NCI-H2029 (cell line): ENCODE results near the gene LRP1.

Source experiments
- DNase-seq: peaks from one replicate; lab custom pipeline; 2025; lab: John Stamatoyannopoulos, UW

LRP1 gene

DNA sequence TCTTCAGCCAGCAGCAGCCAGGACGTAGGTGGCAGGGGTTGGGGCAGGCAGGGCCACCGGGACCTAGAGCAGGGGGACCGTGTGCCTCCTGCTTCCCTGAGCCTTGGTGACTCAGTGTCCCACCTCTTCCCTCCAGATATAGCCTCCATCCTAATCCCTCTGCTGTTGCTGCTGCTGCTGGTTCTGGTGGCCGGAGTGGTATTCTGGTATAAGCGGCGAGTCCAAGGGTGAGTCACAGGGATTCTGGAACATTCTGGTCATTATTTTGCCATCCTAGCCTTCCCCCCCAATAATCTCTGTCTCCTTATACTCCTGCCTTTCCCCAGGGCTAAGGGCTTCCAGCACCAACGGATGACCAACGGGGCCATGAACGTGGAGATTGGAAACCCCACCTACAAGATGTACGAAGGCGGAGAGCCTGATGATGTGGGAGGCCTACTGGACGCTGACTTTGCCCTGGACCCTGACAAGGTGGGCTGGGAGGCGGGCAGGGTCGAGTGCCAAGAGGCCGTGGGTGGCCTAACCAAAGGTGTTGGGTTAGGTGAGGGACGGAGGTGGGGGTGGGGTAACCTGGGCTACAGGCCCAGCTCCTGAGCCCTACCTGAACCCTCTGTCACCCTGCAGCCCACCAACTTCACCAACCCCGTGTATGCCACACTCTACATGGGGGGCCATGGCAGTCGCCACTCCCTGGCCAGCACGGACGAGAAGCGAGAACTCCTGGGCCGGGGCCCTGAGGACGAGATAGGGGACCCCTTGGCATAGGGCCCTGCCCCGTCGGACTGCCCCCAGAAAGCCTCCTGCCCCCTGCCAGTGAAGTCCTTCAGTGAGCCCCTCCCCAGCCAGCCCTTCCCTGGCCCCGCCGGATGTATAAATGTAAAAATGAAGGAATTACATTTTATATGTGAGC, 83.8 kb downstream of the LRP1 start:
- DNase-seq: no peak

DNA sequence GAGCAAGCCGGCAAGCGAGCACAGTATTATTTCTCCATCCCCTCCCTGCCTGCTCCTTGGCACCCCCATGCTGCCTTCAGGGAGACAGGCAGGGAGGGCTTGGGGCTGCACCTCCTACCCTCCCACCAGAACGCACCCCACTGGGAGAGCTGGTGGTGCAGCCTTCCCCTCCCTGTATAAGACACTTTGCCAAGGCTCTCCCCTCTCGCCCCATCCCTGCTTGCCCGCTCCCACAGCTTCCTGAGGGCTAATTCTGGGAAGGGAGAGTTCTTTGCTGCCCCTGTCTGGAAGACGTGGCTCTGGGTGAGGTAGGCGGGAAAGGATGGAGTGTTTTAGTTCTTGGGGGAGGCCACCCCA, 84.4 kb downstream of the LRP1 start:
- DNase-seq: no peak

DNA sequence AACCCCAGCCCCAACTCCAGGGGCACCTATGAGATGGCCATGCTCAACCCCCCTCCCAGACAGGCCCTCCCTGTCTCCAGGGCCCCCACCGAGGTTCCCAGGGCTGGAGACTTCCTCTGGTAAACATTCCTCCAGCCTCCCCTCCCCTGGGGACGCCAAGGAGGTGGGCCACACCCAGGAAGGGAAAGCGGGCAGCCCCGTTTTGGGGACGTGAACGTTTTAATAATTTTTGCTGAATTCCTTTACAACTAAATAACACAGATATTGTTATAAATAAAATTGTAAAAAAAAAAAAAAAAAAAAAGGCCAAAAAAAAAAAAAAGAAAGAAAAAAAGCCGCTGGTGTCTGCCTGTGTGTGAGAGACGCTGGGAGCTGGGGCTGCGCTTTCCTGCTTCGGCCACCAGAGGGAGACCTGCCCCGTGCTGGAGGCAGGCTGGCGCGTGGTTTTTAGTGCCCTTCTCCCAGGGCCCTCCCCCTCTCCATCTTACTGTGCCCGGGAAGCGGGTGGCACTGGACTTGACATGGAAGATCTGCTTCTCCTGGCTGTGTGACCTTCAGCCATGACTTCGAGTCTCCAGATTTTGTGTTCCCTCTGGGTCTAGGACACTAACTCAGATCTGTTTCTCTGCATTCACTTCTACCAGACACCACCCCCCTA, 84.9 kb downstream of the LRP1 start:
- DNase-seq: peak; percentile 81

DNA sequence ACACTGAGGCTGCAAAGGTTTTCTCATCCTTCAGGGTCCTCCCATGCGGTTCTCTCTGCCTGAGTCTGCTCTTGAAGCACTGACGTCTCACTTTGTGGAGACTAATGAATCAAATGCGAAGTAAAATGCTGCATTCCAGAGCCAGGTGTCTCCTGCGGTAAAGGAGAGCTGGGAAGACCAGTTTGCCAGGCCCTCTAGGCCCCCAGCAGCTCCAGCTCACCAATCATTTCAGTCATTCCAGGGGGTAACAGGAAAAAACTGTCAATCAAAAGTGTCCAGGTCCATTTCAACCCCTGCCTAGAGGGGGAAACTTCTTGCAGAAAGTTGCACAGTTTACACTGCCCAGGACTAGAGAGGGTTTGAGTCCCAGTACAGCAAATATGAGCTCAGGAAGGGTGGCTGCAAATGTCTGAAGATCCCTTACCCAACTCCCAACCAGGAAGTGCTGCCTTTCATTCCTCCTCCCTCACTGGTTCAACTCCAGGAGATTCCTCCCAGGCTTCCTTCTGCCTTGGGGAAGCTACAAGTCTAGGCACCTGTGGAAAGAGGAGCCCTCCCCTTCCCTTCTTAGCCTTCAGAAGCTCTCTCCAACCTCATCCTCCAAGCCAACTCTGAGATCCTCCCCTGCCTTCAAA, 85.6 kb downstream of the LRP1 start:
- DNase-seq: no peak

DNA sequence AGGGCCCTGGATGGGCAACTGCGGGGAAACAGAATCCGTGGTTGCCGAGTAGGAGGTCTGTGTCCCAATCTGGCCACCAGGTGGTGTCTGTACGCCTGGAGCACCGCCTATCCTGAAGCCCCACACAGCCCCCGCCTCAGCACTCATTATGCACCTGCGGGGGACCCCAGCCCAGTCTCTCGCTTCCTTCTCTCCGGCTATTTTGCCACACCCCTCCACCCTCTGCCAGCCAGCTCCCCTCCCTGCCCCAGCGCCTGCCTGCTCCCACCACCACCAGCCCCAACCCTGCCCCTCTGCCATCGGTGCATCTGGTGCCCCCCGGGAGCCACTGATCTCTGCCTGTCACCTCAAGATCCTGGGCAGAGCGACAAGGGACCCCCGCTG, 86.1 kb downstream of the LRP1 start:
- peak; percentile 62 for DNase-seq

DNA sequence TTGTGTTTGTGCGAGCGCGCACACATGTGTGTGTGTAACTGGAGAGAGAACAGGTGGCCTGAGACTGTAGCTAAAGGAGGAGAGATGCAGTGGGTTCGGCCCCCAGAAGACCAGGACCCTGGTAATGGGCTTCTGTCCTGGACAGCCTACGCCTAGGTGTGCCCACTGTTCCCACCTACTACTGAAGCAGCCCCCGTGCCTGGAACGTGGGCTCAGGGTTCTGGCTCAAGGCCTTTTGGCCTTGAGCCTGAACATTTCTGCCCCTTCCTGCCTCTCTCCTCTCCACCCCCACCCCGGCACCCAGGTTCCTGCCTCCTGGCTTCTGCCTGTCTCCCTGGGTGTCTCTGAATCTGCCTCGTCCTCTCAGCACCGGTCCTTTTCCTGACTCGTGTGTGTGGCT, 86.8 kb downstream of the LRP1 start:
- no peak for DNase-seq

DNA sequence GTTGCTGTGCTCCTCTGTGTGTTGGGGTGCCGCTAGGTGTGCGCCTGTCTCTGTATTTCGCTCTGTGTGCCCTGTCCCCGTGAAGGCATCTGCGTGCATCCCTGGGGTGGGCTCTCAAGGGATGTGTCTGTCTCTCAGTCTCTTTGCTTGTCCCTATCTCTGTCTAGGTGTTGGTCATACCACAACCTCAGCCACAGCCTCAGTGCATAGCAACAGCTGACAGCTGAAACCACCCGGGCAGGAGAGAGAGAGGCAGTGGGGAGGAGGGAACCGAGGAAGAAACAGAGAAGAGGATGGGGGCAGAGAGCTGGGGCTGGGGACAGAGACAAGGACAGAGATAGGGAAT, 87.4 kb downstream of the LRP1 start:
- DNase-seq: no peak

DNA sequence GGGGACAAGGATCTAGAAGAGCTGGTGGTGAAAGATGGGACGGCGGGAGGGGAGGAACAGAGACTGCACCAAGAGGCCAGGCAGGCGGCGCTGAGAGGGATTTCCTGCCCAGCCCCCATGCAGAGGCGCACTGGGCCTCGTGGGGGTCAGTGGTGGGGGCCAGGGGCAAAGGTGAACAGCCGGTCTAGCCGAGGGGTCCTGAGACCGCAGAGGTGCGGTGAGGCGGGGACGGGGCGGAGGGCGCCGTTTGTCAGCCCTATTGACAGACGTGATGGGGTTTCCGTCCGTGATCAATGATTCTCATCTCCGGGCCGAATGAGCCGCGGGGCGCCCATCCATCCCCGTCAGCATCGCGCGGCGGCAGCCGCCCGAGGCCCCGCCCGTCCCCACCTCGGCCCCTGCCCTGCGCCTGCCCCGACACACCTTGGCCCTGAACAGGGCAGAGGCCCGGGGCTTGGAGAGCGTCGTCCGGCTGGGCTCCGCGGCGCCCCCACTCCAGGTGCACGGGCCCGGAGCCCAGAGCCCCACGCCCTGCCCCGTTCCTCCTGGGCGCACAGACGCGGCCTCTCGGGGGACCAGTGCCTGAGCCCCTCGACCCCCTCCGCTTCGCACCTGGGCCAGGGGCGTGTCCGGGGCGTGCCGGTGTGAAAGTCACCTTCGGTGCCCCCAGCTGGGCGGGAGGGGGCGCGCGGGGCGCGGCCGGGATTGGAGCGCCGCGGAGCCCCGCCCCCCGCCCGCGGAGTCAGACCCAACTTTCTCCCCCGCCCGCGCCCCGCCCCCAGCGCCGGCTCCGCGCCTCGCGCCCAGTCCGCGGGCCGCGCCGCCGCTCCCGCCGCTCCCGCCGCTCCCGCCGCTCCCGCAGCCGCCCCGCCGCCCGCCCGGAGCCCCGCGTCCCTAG, 88.0 kb downstream of the LRP1 start, which contains the start of gene NXPH4:
Gene NXPH4, plus strand, starts transcription at position 781 of the 898 bp plus-strand sequence. CDS start 176 bp downstream, outside the sequence.
- DNase-seq: peak; percentile 12

DNA sequence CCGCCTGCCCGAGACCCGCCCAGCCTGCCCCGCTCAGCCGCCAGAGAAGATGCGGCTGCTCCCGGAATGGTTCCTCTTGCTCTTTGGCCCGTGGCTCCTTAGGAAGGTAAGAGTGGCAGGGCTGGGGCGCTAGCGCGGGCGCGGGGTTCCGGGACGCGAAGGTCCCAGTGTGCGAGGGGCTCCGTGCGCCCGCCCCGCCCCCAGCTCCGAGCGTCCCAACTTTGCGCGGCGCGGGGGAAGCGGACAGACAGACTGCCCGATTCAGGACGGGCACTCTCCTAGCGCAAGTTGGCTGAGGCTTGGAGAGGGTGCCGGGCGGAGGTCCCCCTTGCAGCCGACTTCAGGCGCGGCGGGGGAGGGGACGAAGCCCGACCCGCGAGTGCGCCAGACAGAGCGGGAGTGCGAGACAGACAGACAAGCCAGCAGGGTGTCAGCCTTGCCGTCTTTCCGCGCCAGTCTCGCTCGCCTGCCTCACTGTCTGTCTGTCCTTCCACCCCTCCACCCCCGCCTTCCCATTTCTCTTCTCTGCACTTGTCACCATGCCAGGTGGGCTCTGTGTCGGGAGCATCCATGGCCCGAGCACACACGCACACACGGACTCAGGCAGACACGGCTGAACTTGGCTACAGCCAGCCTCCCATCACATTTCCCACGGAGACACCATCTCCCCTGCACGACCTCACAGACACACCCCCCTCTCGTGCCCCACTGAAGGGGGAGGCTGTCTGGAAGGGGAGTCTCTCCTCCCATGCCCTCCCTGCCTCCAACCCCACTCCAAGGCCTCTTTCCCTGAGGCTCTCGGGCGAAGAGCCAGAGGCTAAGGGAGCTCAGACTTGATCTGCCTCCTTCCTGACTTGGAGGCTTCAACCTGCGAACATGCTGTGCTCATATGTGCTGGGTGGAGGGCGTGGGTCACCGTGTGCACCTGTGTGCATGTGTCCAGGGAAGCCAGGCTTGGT, 88.9 kb downstream of the LRP1 start:
- DNase-seq: peak; percentile 17

DNA sequence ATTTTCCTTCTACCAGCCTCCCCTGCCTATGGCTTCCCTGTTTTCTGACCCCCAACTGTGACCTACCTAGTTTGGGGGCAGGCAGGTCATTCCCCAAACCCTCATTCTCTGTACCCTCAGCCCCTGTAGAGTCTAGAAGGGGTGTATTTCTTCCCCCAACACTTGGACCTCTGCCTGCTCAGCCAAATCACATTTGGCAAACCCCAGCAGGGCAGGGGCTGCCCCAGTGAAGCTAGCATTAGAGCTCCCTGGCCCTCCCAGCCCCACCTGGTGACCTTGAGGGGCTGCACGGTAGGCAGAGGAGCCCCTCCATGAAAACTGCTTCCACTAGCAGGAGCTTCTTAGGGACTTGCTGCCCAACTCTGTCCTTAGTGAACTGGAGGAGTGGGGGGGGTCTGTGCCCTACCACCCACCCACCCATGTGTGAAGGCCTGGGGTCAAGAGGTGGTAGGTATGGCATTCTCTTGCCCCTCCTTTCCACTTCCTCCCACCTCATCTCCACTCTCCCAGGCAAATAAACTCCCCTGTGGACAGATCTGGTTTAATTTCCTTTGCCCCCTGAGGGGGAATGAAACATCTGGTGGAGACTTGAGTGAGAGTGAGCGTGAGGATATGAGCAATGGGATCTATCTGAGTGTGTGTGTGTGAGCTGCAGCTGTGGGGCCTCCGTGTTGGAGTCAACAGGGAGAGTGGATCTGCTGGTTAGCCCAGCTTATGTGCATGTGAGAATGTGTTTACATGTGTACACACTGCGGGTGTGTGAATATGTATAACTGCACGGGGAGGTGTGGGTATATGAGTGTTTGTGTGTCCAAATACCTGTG, 90.0 kb downstream of the LRP1 start:
- DNase-seq: no peak

DNA sequence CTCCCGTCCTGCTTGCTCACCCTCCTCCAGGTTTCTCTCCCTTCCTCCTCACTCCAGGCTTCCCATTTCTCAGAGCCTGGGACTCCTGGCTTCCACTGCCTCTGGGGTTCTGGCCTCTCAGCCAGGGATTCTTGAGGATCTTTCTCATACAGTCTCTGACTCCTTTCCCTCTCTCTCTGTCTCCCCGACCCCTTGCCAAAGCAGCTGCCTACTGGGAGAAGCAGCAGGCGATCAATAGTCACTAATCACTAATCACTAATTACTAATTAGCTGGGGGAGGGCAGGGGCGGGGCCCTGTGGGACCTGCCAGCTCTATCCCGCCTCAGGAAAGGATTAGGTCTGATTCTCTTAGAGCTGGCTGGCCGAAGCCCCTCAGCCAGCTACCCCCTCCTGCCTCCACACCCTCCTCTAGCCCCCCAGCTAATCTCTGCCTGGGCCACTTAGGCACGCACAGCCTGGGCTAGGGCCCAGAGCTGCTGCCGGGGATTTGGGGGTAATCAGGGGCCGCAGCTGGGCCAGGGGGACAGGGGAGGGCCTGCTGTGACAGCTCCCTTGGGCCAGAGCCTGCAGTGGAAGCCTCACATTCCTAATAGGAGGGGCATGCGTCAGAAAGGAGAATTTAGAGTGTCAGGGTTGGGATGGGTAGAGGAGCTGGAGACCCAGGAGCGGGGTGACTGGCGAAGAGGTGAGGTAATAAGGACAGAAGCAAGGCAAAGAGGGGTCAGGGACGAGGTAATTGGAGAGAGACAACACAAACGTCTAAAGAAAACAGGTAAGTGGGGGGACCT, 91.1 kb downstream of the LRP1 start:
- no peak for DNase-seq

DNA sequence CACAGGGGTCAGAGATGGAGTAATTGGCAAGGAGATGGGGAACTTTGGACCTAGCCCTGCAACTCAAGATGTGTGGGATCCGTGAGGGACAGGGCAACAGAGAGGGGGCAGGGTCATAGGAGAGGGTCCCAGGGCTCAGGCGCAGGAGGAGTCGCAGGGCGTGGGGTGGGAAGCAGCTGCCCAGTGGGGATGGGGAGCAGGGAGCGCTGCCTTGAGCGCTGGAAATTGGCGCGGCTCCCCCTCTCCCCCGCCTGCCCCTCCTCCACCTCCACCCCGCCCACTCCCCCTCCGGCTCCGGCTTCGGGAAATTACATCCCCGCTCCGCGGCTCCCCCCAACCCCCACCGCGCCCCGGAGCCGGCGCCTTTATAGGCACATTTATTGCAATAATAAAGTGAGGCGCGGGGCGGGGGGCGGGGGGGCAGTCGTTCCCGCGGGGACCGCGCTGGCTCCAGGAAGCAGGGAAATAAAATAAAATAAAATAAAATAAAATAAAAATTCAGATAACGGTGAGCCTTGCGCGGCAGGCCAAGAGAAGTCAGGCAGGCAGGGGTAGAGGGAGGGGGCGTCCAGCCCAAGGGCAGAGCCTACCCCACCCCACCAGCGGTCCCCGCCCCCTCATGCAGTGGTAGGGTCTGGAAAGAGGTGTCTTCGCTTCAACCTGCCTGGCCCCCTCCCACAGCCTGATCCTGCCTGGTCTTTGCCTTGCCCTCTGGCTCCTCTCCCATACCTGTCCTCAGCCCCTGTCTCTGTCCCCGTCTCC, 91.9 kb downstream of the LRP1 start:
- DNase-seq: no peak

DNA sequence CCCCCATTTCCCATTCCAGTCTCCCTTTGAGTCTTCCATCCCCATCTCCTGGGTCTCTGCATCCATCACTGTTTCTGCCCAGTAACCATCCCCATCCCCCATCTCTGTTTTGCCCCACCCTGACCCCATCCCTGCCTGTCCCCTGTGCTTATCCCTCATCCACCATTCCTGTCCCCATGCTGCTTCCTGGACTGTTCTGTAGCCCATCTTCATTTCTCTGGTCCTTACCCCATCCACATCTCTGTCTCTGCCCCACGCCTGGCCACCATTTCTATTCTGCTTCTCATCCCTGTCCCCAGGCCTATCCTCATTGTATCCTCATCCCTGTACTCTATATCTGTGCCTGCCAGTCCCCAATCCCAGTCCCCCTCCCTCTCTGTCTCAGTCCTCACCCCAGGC, 92.5 kb downstream of the LRP1 start:
- no peak for DNase-seq

DNA sequence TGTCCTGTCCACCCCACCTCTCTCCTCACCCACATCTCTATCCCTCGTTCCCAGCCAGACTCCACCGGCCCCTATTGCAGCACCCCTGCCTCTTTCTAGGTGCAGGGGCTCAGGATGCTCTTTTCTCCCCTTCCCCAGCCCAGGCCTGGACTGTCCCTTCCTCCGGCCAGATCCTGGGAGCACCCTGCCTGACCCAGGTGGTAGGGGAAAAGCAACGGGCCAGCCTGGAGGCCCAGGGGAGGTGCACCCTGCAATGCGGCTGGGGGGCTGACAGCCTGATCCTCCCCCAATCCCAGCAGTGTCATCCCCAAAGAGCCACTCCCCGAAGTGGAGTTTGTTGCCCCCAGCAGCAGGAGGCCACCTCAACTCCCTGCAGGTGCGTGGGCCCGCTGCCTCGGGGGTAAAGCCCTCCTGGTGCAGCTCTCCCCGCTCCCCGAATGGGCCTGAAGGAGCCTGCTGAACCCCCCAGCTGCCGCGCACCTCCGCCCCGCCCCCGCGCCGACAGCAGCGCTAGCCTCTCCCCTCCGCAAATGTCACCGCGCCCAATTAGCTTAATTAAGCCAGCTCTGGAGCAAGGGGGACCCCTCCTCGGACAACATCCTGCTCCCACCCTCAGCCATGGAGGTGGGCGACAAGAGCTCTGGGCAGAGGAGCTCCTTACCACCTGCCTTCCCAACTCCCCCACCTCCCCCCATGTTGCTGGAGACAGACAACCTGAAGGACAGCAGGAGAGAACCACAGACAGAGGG, 93.1 kb downstream of the LRP1 start:
- DNase-seq: no peak

DNA sequence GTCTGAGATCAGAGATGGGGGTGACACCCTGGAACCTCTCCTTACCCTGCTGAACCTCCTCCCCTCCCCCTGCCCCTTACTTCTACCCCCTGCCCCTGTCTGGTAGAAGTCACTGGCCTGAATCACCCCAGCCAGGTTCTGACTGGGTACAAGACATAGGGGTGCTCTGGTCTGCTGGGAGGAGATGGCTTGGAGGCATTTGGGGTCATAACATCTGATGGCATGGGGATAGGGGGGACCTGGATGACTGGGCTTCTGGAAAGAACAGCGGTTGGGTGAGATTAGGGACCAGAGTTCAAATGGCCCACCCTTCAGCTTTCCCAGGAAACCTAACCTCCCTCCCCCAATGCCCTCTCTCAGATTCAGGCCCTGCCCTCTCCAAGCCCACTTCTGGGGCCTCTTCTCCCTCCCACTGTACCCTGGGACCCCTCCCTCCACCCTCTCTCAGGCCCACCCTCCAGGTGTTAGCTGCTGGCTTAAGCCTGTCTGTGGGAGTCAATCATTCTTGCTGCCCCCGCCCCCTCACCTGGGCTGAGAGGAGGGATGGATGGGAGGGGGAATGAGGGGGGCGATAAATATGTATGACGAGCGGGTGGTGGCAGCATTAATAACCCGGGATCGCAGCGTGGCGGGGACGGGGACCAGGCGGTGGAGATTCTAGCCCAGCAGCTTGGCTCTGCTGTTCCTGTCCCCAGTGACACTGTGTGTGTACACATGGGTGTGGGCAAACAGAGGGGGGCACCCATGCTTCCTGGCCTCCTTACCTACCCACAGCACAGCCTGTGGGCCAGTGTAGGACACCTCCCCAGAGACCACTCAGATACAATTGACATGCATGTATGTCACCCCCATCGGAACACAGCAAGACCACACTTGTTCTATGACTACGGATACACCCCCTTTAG, 94.3 kb downstream of the LRP1 start:
- DNase-seq: no peak
